Inflammatory macrophage treated with lipopolysaccharide for 4 hours (primary cell): ENCODE measurements around the gene UNC93A.
"Not testable (repeated sequence)": the region's sequence is repeated elsewhere in the genome, so short reads cannot be mapped to it uniquely, and the experiment has no call there.

Source experiments
- DNase-seq: peaks from one replicate; pipeline ENCODE4 v3.0.0-alpha.2; 2020

UNC93A gene

DNA sequence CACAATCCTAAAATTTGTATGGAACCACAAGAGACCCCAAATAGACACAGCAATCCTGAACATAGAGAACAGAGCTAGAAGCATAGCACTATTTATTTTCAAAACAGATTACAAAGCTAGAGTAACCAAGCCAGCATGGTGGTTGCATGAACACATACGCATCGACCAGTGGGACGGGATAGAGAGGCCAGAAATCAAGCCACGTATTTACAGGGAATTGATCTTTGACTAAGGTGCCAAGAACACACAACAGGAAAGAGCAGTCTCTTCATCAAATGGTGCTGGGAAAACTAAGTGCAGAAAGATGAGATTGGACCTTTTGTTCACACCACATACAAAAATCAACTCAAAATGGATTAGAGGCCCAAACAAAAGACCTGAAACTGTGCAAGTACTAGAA, 54.8 kb downstream of the UNC93A start:
- no peak for DNase-seq

DNA sequence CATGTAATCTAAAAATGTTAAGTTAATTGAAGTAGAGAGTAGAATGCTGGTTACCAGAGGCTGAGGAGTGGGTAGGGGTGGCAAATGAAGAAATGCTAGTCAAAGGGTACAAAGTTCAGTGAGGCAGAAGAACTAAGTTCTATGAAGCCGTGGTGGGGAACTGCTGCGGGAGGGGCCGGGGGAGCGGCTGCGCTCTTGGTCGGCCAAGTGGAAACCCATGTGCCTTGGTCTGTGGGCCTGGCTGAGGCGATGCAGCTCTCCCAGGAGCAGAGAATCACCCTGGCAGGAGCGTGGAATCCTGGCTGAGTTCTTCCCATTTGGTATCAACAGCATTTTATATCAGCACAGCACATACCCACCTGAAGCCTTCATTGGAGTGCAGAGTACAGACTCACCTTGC, 56.1 kb downstream of the UNC93A start:
- no peak for DNase-seq

- no peak for DNase-seq
Measured at GRCh38 chr6:167349631-167350274, 58.6 kb downstream of the UNC93A start.

DNA sequence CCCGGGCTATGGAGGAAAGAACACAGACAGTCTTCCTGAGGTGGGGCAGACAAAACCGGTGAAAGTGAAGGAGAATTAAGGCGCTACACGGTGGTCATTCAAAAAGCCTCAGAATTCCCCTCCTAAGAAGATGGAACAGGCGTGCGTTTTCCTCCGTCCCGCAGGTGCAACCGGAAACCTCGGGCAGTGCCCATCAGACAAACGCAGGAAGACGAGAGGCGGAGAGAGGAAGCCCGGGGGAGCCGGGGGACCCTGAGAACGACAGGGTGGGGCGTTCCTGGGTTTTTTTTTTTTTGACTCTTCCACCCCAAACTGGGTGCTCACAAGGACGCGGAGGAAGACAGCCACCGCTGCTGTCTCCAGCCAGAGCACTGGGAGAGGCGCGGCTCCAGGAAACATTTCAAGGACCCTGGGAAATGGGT, 59.2 kb downstream of the UNC93A start:
- DNase-seq, result no peak

DNA sequence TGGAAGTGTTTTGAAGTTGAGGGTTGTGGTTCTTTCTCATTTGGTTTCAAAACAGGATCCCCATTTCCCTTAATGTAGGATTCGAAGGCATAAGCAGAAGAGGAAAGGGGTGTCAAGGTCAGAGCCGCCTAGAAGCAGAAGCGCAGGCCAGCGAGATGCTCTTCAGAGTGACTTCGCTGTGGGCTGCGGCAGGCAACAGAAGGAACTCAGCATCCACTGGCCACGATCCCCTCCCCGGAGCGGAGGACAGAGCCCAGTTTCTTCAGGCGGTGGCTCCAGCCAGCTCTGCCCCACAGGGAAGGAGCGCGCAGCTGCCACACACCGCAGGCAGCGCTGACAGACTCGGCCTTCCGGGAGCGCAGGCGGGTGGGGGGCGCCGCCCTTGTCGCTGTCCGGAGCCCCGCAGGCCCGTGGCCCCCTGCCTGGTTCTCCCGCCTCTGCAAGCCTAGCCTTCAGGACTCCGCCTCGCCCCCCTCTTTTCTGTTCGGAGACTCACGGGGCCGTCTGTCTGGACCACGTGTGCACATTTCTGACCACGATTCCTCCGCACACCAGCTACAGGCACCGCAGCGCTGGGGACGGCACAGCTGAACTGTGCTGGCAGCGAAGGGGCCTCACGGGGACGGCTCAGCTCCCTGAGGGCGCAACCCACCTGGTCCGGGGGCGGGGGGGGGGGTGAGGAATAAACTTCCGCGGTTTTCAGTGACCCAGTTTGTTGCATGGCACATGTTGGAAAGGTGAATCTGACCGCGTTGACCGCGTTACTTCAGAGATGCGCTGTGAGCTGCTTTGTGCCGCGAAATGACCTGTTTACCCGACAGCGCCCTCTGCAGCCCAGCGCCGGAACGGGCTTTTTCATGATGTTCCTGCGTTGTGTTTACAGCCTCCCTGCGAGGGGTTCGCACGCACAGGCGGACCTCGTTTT, 59.9 kb downstream of the UNC93A start:
- DNase-seq, result peak; percentile 19

DNA sequence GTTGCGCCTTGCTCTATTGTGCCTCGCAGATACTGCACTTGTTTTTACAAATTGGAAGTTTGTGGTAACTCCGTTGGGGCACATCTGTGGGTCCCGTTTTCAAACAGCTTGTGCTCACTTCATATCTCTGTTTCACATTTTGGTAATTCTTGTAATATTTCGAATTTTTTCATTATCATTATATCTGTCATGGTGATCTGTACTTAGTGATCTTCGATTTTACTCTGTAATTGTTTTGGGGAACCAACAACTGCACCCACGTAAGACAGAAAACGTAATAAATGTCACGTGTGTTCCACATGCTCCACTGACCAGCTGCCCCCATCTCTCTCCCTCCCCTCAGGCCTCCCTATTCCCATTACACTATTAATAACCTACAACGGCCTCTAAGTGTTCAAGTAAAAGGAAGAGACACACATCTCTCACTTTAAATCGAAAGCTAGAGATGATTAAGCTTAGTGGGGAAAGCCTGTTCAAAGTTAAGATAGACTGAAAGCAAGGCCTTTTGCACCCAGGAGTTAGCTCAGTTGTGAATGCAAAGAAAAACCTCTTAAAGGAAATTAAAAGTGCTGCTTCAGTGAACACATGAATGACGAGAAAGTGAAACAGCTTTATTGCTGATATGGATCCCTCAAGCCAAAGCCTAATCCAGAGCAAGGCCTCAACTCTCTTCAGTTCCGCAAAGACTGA, 60.7 kb downstream of the UNC93A start:
- DNase-seq, result no peak

GRCh38 chr6:167356874-167357273, 65.8 kb downstream of the UNC93A start:
- no peak for DNase-seq

DNA sequence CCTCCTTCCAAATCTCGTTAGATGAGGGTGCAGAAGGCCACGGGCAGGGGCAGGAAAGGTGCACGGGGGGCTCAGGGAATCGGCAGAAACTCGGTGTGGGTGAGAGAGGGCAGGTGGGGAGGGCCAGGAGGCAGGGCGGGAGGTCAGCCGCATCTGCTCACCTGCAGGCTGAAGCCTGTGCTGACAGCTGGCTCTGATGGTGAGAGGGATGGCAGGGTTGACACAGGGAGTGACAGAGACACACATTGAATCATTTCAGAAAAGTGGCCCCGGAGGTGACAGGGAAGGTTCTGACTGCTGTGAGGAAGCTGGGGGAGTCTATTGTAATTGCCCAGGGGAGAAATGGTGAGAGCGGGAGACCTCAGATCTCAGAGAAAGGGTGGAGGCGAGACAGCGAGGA, 67.3 kb downstream of the UNC93A start:
- DNase-seq, result not testable (repeated sequence)

GRCh38 chr6:167361170-167361569, 70.1 kb downstream of the UNC93A start:
- not testable (repeated sequence) for DNase-seq
